Uterus (tissue), 2 donors: ENCODE results near the gene ERC2.

Experiments
- CTCF ChIP-seq, 4 experiments: fragments of 200-600 bp in 2 of 4; fragments of 450-650 bp in 2 of 4; sonication (generic) in 2 of 4; IDR thresholded peaks; one replicate each; pipeline ENCODE4 v1.5.1; 2016 to 2019; ENCODE audit warnings: antibody characterized with exemption in 4 of 4, mild to moderate bottlenecking in 2 of 4, moderate library complexity in 1 of 4
- POLR2A ChIP-seq, 2 donors: fragments of 450-650 bp; IDR thresholded peaks; one replicate each; pipeline ENCODE4 v1.6.1; 2016; ENCODE audit warnings: antibody characterized with exemption in 2 of 2, mild to moderate bottlenecking in 1 of 2, moderate library complexity in 1 of 2

- no peak for TF ChIP-seq POLR2A (IDR thresholded peaks at IDR 0.05)
- TF ChIP-seq CTCF (IDR thresholded peaks at IDR 0.05), result no peak
These were observed 860.4 kb downstream of the ERC2 start for GRCh38 chr3:55607844-55608243.
